Measurements from ENCODE around the gene NPM1.

Gene NPM1

DNA sequence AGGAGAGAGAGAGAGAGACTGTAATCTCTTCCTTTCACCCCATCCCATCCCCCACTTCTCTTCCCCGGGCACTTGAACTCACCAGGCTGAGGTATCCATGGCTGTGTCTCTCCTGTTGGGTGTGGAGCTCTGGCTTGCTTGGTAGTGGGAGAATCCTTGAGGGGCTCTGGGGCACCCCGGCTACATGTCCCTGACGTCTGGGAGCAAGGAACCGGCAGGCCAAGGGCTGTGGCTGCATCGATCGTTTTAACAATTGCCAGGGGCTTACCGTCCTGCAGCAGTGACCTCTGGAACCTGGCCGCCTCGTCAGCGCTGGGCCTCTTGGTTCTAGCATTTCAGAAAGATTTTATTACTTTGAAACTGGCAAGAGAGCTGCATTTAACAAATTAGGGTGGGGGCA lies 61.8 kb downstream of the NPM1 start:
- H3K9me3 ChIP-seq (ENCODE audit: control insufficient read depth, insufficient read depth, low read depth, low read length) = no peaks in the 10 kb centered on the region
- no peaks in the 10 kb centered on the region for H3K4me1 ChIP-seq (ENCODE audit: control insufficient read depth, insufficient read depth, low read length)
- ChIA-PET CTCF (interaction anchor here (0.6 kb wide), 1 partner anchor 49 kb away, joined by 3 read pairs; no protein-coding TSS in a partner anchor), POLR2A (no interaction called here)
- no peaks in the 10 kb centered on the region for H3K36me3 ChIP-seq (ENCODE audit: control insufficient read depth in 2 of 2, insufficient read depth in 1 of 2, low read length in 2 of 2)
- H3K27ac ChIP-seq (ENCODE audit: extremely low read depth, low read depth, low read length) = no peak overlapping the region
- no peak for TF ChIP-seq SCRT1 (tag by site-specific recombination; IDR thresholded peaks at IDR 0.05; ENCODE audit: borderline replicate concordance)
- TF ChIP-seq ZNF785 (tag by site-specific recombination; IDR thresholded peaks at IDR 0.05) = no peak
- TF ChIP-seq ZNF555 (tag by site-specific recombination; conservative IDR thresholded peaks at IDR 0.05) = no peak
- TF ChIP-seq ZNF248 (tag by site-specific recombination; IDR thresholded peaks at IDR 0.05) = no peak
- no peak for TF ChIP-seq ZNF426 (tag by site-specific recombination; IDR thresholded peaks at IDR 0.05)
- no peak for TF ChIP-seq ZNF510 (tag by site-specific recombination; IDR thresholded peaks at IDR 0.05; ENCODE audit: insufficient replicate concordance)
- no peak for TF ChIP-seq ZNF157 (tag by site-specific recombination; IDR thresholded peaks at IDR 0.05)
- TF ChIP-seq ZNF670 (tag by site-specific recombination; IDR thresholded peaks at IDR 0.05; ENCODE audit: low read depth) = no peak
- TF ChIP-seq ZNF324 (tag by site-specific recombination; IDR thresholded peaks at IDR 0.05) = no peak
- no peak for TF ChIP-seq ZBTB20 (tag by site-specific recombination; IDR thresholded peaks at IDR 0.05)
- no peak for TF ChIP-seq ZNF311 (tag by site-specific recombination; IDR thresholded peaks at IDR 0.05; ENCODE audit: borderline replicate concordance)
- TF ChIP-seq ZIC2 (tag by site-specific recombination; IDR thresholded peaks at IDR 0.05) = no peak
- TF ChIP-seq ZNF174 (tag by site-specific recombination; IDR thresholded peaks at IDR 0.05) = no peak
- TF ChIP-seq, protein P1, sequence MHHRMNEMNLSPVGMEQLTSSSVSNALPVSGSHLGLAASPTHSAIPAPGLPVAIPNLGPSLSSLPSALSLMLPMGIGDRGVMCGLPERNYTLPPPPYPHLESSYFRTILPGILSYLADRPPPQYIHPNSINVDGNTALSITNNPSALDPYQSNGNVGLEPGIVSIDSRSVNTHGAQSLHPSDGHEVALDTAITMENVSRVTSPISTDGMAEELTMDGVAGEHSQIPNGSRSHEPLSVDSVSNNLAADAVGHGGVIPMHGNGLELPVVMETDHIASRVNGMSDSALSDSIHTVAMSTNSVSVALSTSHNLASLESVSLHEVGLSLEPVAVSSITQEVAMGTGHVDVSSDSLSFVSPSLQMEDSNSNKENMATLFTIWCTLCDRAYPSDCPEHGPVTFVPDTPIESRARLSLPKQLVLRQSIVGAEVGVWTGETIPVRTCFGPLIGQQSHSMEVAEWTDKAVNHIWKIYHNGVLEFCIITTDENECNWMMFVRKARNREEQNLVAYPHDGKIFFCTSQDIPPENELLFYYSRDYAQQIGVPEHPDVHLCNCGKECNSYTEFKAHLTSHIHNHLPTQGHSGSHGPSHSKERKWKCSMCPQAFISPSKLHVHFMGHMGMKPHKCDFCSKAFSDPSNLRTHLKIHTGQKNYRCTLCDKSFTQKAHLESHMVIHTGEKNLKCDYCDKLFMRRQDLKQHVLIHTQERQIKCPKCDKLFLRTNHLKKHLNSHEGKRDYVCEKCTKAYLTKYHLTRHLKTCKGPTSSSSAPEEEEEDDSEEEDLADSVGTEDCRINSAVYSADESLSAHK (tag by site-specific recombination; IDR thresholded peaks at IDR 0.05) = no peak
- no peak overlapping the region for H3K4me3 ChIP-seq (ENCODE audit: low read depth, low read length)

DNA sequence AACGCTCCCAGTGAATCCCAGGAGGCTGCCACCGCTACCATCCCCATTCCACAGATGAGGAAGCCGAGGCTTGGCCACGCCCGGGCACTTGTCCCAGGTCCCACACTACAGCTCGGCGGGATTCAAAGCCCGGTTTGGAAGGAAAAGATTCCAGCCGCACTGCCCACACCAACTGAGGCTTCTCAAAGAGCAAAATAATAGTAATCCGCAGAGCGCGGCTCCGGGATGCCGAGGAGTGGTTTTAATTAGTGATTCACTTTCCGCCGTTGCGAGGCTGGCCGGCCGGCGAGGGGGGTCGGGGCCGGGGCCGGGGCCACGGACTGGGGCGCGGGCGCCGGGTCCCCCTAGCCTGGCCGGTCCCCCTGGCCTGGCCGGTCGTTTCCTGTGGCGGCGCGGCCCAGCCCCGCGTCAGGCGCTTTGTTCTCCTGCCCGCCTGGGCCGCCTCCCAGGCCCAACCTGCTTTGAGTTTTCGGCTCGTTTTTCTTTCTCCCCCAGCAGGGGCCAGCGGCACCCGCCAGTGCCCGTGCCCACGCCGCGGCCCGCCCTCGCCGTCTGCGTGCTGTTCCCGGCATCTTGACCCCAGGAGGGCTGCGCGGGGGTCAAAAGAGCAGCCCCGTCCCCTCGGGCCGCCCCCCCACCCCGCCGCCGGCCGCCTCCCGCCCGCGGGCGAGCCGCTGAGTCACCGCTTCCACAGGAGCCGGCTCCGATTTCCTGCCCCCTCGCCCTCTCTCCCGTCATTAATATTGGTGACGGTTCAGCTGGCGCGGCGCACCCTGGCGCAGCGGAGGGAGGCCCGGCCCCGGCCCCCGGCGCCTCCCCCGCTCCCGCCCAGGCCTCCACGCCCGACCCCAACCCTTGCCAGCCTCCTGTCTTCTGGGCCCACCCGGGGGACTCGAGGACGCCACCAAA lies 63.0 kb downstream of the NPM1 start:
- Histone ChIP-seq H3K27ac (ENCODE audit: extremely low read depth, low read depth, low read length) (no peak overlapping the region), H3K4me3 (ENCODE audit: low read depth, low read length) (peak overlapping the region; percentile 25), H3K36me3 (ENCODE audit: control insufficient read depth in 2 of 2, insufficient read depth in 1 of 2, low read length in 2 of 2) (no peaks in the 10 kb centered on the region), H3K4me1 (ENCODE audit: control insufficient read depth, insufficient read depth, low read length) (no peaks in the 10 kb centered on the region), H3K9me3 (ENCODE audit: control insufficient read depth, insufficient read depth, low read depth, low read length) (no peaks in the 10 kb centered on the region)
- TF ChIP-seq ZBTB8A (tag by site-specific recombination; IDR thresholded peaks at IDR 0.05) (0 out of 2 replicates have a peak, but pooled peaks have one; percentile 8), GLIS1 (tag by site-specific recombination; IDR thresholded peaks at IDR 0.05) (peak; percentile 32; the same call in 1 of the 2 replicates), ZNF394 (tag by site-specific recombination; IDR thresholded peaks at IDR 0.05; ENCODE audit: borderline replicate concordance) (no peak), GLIS2 (tag by site-specific recombination; IDR thresholded peaks at IDR 0.05) (peak; percentile 41), IKZF3 (tag by site-specific recombination; IDR thresholded peaks at IDR 0.05) (0 out of 2 replicates have a peak, but pooled peaks have one; percentile 20), KLF7 (tag by site-specific recombination; IDR thresholded peaks at IDR 0.05; ENCODE audit: borderline replicate concordance) (peak; percentile 33; the same call in 1 of the 2 replicates), SETDB1 (IDR thresholded peaks at IDR 0.05; ENCODE audit: insufficient read length, low read length) (no peak), FEZF1 (tag by site-specific recombination; IDR thresholded peaks at IDR 0.05) (no peak), ZNF544 (tag by site-specific recombination; IDR thresholded peaks at IDR 0.05) (no peak), KLF1 (tag by site-specific recombination; IDR thresholded peaks at IDR 0.05) (peak; percentile 41; the same call in 1 of the 2 replicates)
- TF ChIP-seq, protein P2, sequence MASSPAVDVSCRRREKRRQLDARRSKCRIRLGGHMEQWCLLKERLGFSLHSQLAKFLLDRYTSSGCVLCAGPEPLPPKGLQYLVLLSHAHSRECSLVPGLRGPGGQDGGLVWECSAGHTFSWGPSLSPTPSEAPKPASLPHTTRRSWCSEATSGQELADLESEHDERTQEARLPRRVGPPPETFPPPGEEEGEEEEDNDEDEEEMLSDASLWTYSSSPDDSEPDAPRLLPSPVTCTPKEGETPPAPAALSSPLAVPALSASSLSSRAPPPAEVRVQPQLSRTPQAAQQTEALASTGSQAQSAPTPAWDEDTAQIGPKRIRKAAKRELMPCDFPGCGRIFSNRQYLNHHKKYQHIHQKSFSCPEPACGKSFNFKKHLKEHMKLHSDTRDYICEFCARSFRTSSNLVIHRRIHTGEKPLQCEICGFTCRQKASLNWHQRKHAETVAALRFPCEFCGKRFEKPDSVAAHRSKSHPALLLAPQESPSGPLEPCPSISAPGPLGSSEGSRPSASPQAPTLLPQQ (tag by site-specific recombination; IDR thresholded peaks at IDR 0.05) = no peak; the same call in 1 of the 2 replicates
- TF ChIP-seq, protein P3, sequence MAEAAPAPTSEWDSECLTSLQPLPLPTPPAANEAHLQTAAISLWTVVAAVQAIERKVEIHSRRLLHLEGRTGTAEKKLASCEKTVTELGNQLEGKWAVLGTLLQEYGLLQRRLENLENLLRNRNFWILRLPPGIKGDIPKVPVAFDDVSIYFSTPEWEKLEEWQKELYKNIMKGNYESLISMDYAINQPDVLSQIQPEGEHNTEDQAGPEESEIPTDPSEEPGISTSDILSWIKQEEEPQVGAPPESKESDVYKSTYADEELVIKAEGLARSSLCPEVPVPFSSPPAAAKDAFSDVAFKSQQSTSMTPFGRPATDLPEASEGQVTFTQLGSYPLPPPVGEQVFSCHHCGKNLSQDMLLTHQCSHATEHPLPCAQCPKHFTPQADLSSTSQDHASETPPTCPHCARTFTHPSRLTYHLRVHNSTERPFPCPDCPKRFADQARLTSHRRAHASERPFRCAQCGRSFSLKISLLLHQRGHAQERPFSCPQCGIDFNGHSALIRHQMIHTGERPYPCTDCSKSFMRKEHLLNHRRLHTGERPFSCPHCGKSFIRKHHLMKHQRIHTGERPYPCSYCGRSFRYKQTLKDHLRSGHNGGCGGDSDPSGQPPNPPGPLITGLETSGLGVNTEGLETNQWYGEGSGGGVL (tag by site-specific recombination; IDR thresholded peaks at IDR 0.05) = peak; percentile 30; the same call in 1 of the 2 replicates
- ChIA-PET POLR2A (no interaction called here), CTCF (interaction anchor here (0.6 kb wide), 1 partner anchor 156 kb away, joined by 3 read pairs; no protein-coding TSS in a partner anchor)
